K562 (cell line): ENCODE measurements around the gene LMO7. TPM values are rescaled to one million over a fixed set of nuclear protein-coding genes. Genes with fewer than 3 reads are reported as not detected.

ENCODE experiments used
- ATAC-seq: fragments of 200-7000 bp; cut with Tn5 transposase; 3 replicates; pipeline ENCODE4 v1.9.1; 2020; ENCODE audit warnings: moderate library complexity
- BruUV-seq: library from RNA; stranded (reverse); fragments of 400-500 nt; replicated peaks from 2 replicates; lab custom pipeline; 2021; lab: Mats Ljungman, UMichigan
- CTCF ChIA-PET: fragments of 300-600 bp; formaldehyde crosslinking; extraction: SDS; loops from one replicate; lab custom pipeline; 2021; ENCODE audit warnings: low intra/inter-chr PET ratio; lab: Yijun Ruan, JAX
- POLR2A ChIA-PET: fragments of 300-600, 350-650 bp; sonication (Branson Sonifier 250); formaldehyde crosslinking; extraction: SDS; loops from one replicate; lab custom pipeline; 2021; ENCODE audit warnings: antibody characterized with exemption, inconsistent platforms; lab: Yijun Ruan, JAX
- DNase-seq, 4 experiments: peaks; one replicate each; pipeline versions ENCODE4 v3.0.0 to v3.0.0-alpha.2; 2011 to 2018; ENCODE audit warnings: low spot score in 3 of 4, mixed read lengths in 3 of 4; ENCODE audit errors: extremely low read depth in 1 of 4
- FAIRE-seq: peaks from 2 replicates; lab custom pipeline; 2011; peaks lifted over from hg19 to GRCh38; lab: Jason Lieb, UNC
- H2AFZ ChIP-seq: 2 replicates; pipeline ENCODE4 v1.6.0; 2011; ENCODE audit warnings: low read depth, low read length, control low read depth, inconsistent platforms
- H3K27ac ChIP-seq: fragments of 200-600 bp; 3 replicates; pipeline ENCODE4 v1.8.0; 2011; ENCODE audit warnings: low read depth, mild to moderate bottlenecking, control low read depth, inconsistent platforms, low read length, moderate library complexity, mixed read lengths; ENCODE audit errors: extremely low read depth
- H3K27me3 ChIP-seq, 2 experiments: fragments of 300-600 bp in 1 of 2; 2 replicates in 1 of 2; 3 replicates in 1 of 2; pipeline versions ENCODE4 v1.6.0 to v1.8.0; 2011; ENCODE audit warnings: inconsistent platforms in 2 of 2, low read length in 2 of 2, mild to moderate bottlenecking in 1 of 2, mixed read lengths in 1 of 2, moderate library complexity in 1 of 2; ENCODE audit not compliant: control insufficient read depth in 2 of 2, insufficient read depth in 2 of 2
- H3K36me3 ChIP-seq: fragments of 300-600 bp; 3 replicates; pipeline ENCODE4 v1.8.0; 2011; ENCODE audit warnings: mild to moderate bottlenecking, low read length, inconsistent platforms; ENCODE audit not compliant: control insufficient read depth, insufficient read depth
- H3K4me1 ChIP-seq, 2 experiments: fragments of 200-600 bp in 1 of 2; replicated peaks in 1 of 2; 2 replicates in 1 of 2; 3 replicates in 1 of 2; pipeline versions ENCODE4 v1.5.1 to v1.8.0; 2011; ENCODE audit warnings: inconsistent platforms in 2 of 2, low read length in 2 of 2, mild to moderate bottlenecking in 1 of 2, mixed read lengths in 1 of 2, moderate library complexity in 1 of 2; ENCODE audit not compliant: control insufficient read depth in 2 of 2, insufficient read depth in 2 of 2
- H3K4me2 ChIP-seq: 2 replicates; pipeline ENCODE4 v1.6.1; 2011; ENCODE audit warnings: low read length, control low read depth, inconsistent platforms, mixed read lengths; ENCODE audit not compliant: insufficient read depth
- H3K4me3 ChIP-seq: fragments of 200-600 bp; sonication (generic), shearing (Covaris generic); 2 replicates; pipeline ENCODE4 v1.5.1; 2016; ENCODE audit warnings: control low read depth, inconsistent platforms
- H3K79me2 ChIP-seq: fragments of 200-600 bp; 3 replicates; pipeline ENCODE4 v1.8.0; 2011; ENCODE audit warnings: low read length, inconsistent platforms; ENCODE audit not compliant: control insufficient read depth, insufficient read depth
- H3K9ac ChIP-seq, 2 experiments: 2 replicates each; pipeline versions ENCODE4 v1.6.0 to v1.6.1; 2011; ENCODE audit warnings: low read depth in 2 of 2, low read length in 2 of 2, control low read depth in 1 of 2, inconsistent platforms in 1 of 2, mild to moderate bottlenecking in 1 of 2, mixed read lengths in 1 of 2; ENCODE audit not compliant: insufficient read depth in 1 of 2
- H3K9me1 ChIP-seq: one replicate; pipeline ENCODE4 v1.6.0; 2011; ENCODE audit warnings: inconsistent platforms, mild to moderate bottlenecking, low read length, moderate library complexity; ENCODE audit not compliant: control insufficient read depth, insufficient read depth
- H3K9me3 ChIP-seq: replicated peaks from 2 replicates; pipeline ENCODE4 v1.5.1; 2011; ENCODE audit warnings: low read depth, low read length, inconsistent platforms; ENCODE audit not compliant: control insufficient read depth, insufficient read depth
- H4K20me1 ChIP-seq: replicated peaks from 2 replicates; pipeline ENCODE4 v1.6.1; 2011; ENCODE audit warnings: low read length, inconsistent platforms, mixed read lengths; ENCODE audit not compliant: control insufficient read depth, insufficient read depth
- CBX8 ChIP-seq: fragments of 200-600 bp; sonication (generic); IDR thresholded peaks from 2 replicates; pipeline ENCODE4 v1.6.1; 2012; ENCODE audit warnings: borderline replicate concordance, mixed run types, low read depth, mild to moderate bottlenecking, moderate library complexity, mixed read lengths, low read length, control low read depth, inconsistent platforms; ENCODE audit not compliant: poor library complexity, severe bottlenecking; ENCODE audit errors: extremely low read depth
- DIDO1 ChIP-seq: fragments of 450-650 bp; IDR thresholded peaks from 2 replicates; pipeline ENCODE4 v1.6.1; 2016; ENCODE audit warnings: low read depth, missing biosample characterization, missing genetic modification characterization
- KLF13 ChIP-seq: fragments of 450-650 bp; IDR thresholded peaks from 2 replicates; pipeline ENCODE4 v1.6.1; 2016; ENCODE audit warnings: missing genetic modification characterization, low read depth, mild to moderate bottlenecking, missing compliant biosample characterization, moderate library complexity, borderline replicate concordance
- MYBL2 ChIP-seq, 2 experiments: fragments of 450-650 bp in 1 of 2; sonication (generic) in 1 of 2; formaldehyde crosslinking in 1 of 2; IDR thresholded peaks; 2 replicates each; pipeline versions ENCODE4 v1.6.1 to v1.8.1; 2017 to 2022; ENCODE audit warnings: borderline replicate concordance in 1 of 2, inconsistent platforms in 1 of 2, low read depth in 1 of 2, mild to moderate bottlenecking in 1 of 2, missing genetic modification reagents in 1 of 2, moderate library complexity in 1 of 2
- PURB ChIP-seq: sonication (generic); formaldehyde crosslinking; IDR thresholded peaks from 2 replicates; pipeline ENCODE4 v1.9.0; 2021; ENCODE audit warnings: low read depth, mild to moderate bottlenecking, missing genetic modification reagents
- RBFOX2 ChIP-seq: fragments of 200-400 bp; formaldehyde crosslinking; IDR thresholded peaks from 2 replicates; pipeline ENCODE4 v1.6.1; 2017; ENCODE audit warnings: low read depth, mild to moderate bottlenecking, low read length, moderate library complexity
- SLC30A9 ChIP-seq: fragments of 250-450 bp; sonication (Bioruptor Pico); IDR thresholded peaks from 2 replicates; pipeline ENCODE4 v1.8.0; 2022; ENCODE audit warnings: mild to moderate bottlenecking, moderate library complexity
- TCF7L2 ChIP-seq: fragments of 150-350 bp; IDR thresholded peaks from 2 replicates; pipeline ENCODE4 v1.6.1; 2016; ENCODE audit warnings: low read depth, mild to moderate bottlenecking, low read length, moderate library complexity
- ZEB2 ChIP-seq: fragments of 450-650 bp; IDR thresholded peaks from 2 replicates; pipeline ENCODE4 v1.6.1; 2016
- WGBS: fragments of 100-300 bp; shearing (Covaris generic); methylation state at CpG from one replicate; pipeline ENCODE4 v1.1.6; 2016; ENCODE audit warnings: low coverage, mixed read lengths; ENCODE audit not compliant: insufficient coverage; ENCODE audit errors: missing lambda C conversion rate; 5-methylcytosine and 5-hydroxymethylcytosine counted together
- in situ Hi-C: fragments of 300-500 bp; cut with MboI; formaldehyde crosslinking; loops from 4 replicates; pipeline ENCODE4 v1.15.0; 2018; ENCODE audit warnings: inconsistent platforms, mixed read lengths
- intact Hi-C: fragments of 100-400 bp; cut with micrococcal nuclease; formaldehyde crosslinking; loops from 2 replicates; pipeline ENCODE4 v1.14.2; 2022
- polyA plus RNA-seq, 8 experiments: library from polyadenylated mRNA; depleted of rRNA in 4 of 8; stranded (reverse) in 5 of 8; unstranded in 3 of 8; fragments of >200 nt; fragmentation: Nextera tagmentation in 2 of 8; fragmentation: Illumina TruSeq in 1 of 8; extraction: Ambion mirVana in 2 of 8; extraction: Trizol in 1 of 8; gene quantifications; 2 replicates each; pipeline versions ENCODE4 v1.2.1 to v1.2.3, GENCODE V29; 2011 to 2014; ENCODE audit warnings: inconsistent platforms in 1 of 8, missing spikeins in 1 of 8
- total RNA-seq, 7 experiments: library from RNA; depleted of rRNA in 6 of 7; stranded (reverse); fragments of >200 nt in 6 of 7; fragmentation: Illumina TruSeq in 2 of 7; extraction: Trizol in 2 of 7; gene quantifications; 2 replicates each; pipeline versions ENCODE4 v1.2.1 to v1.2.3, GENCODE V29; 2011 to 2021; ENCODE audit warnings: low replicate concordance in 1 of 7

The LMO7 gene
- total and polyA plus RNA-seq, 9 of the 15 experiments (the other 6 are each of a cell fraction or from before 2014, with no cell fraction given) = 0.42 to 4.3 (median 1.7) TPM

DNA sequence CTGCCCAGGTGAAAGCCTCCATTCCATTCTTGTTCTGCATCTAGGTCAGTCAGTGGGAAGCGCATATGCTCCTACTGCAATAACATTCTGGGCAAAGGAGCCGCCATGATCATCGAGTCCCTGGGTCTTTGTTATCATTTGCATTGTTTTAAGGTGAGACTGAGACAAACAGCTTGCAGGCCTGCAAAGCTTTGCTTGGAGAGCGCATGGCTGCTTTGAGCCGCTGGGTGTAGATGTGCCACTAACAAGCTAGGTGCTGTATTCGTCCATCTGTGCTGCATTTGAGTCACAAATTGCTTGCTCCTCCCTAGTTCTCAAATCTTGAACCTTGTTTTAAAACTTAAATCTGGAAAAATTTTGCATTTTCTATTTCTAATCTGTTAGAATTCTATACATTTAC, 219.1 kb downstream of the LMO7 start:
- Histone ChIP-seq H3K79me2 (no peaks in the 10 kb centered on the region), H3K27me3 (no peaks in the 10 kb centered on the region), H3K9ac (no peak overlapping the region), H3K9me3 (no peaks in the 10 kb centered on the region), H4K20me1 (no peaks in the 10 kb centered on the region), H3K4me1 (no peaks in the 10 kb centered on the region), H3K4me2 (no peak overlapping the region), H2AFZ (no peak overlapping the region), H3K36me3 (no peaks in the 10 kb centered on the region), H3K27ac (no peak overlapping the region), H3K4me3 (no peak overlapping the region), H3K9me1 (no peaks in the 10 kb centered on the region)
- in situ Hi-C loops = loop anchor here (25.0 kb wide), 1 partner anchor 1057 kb away; no protein-coding TSS in a partner anchor
- ATAC-seq (no peak), FAIRE-seq (no peak), DNase-seq (no peak)
- no TSS peak for BruUV-seq
- CTCF ChIA-PET = no interaction called here
- 13% methylated on average over 6 of the region's 6 CpGs for WGBS
- intact Hi-C loops = no loop called here
- POLR2A ChIA-PET = no interaction called here
- TF ChIP-seq PURB (CRISPR knock-in tag) = no peak
- no peak for TF ChIP-seq CBX8
- no peak for TF ChIP-seq ZEB2

DNA sequence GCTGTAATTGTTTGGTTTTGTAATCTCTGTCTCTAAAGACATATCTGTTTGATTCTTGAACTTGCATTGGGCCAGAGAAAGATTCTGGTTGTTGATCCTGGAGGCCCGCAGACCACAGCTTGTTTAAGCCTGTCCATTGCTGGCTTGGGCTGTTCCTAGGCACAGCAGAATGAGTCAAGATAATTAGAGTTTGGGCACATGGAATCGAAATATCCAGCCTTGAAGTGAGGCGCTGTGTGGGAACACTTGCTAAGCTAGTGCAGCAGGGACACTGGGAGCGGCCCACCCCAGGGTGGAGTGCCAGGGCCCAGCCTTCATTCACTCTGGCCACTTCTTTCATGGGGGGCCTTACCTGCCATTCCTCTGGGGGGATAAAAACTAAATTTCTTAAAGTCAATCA, 219.7 kb downstream of the LMO7 start:
- Histone ChIP-seq H3K4me1 (no peaks in the 10 kb centered on the region), H3K27ac (no peak overlapping the region), H3K79me2 (no peaks in the 10 kb centered on the region), H3K4me3 (no peak overlapping the region), H3K9me1 (no peaks in the 10 kb centered on the region), H3K4me2 (no peak overlapping the region), H3K9me3 (no peaks in the 10 kb centered on the region), H3K36me3 (no peaks in the 10 kb centered on the region), H3K9ac (no peak overlapping the region), H2AFZ (no peak overlapping the region), H3K27me3 (no peaks in the 10 kb centered on the region), H4K20me1 (no peaks in the 10 kb centered on the region)
- ATAC-seq (no peak), FAIRE-seq (no peak), DNase-seq (no peak)
- CTCF ChIA-PET = no interaction called here
- POLR2A ChIA-PET = no interaction called here
- in situ Hi-C loops = loop anchor here (25.0 kb wide), 1 partner anchor 1056 kb away; no protein-coding TSS in a partner anchor
- BruUV-seq = no TSS peak
- 9% methylated on average over 4 of the region's 4 CpGs for WGBS
- intact Hi-C loops = no loop called here
- TF ChIP-seq DIDO1 (tag) (no peak), SLC30A9 (CRISPR knock-in tag) (no peak), MYBL2 (IDR thresholded peaks at IDR 0.05; ENCODE audit: low read depth) (no peak), MYBL2 (CRISPR knock-in tag; IDR thresholded peaks at IDR 0.05; ENCODE audit: borderline replicate concordance) (no peak), RBFOX2 (no peak), KLF13 (no peak), TCF7L2 (no peak)
